Pancreas (tissue), 10 donors: ENCODE measurements around the gene PC. TPM values are rescaled to one million over a fixed set of nuclear protein-coding genes. Genes with fewer than 3 reads are reported as not detected.

ENCODE experiments used
- ATAC-seq, 4 donors: fragments of 200-7000 bp; cut with Tn5 transposase; one replicate each; pipeline versions ENCODE4 v1.8.0 to v1.9.1; 2020; ENCODE audit warnings: mild to moderate bottlenecking in 4 of 4, moderate library complexity in 4 of 4
- DNase-seq, 6 donors: peaks; one replicate each; pipeline ENCODE4 v3.0.0-alpha.2; 2020
- FAIRE-seq: peaks from 2 replicates; lab custom pipeline; 2012; peaks lifted over from hg19 to GRCh38; lab: Jason Lieb, UNC
- H3K27ac ChIP-seq, 4 donors: fragments of 200-600 bp; sonication (generic); 1 replicate in 3 of 4; 2 replicates in 1 of 4; pipeline versions ENCODE4 v1.5.0 to v1.8.0; 2020
- H3K27me3 ChIP-seq, 4 donors: fragments of 200-600 bp; one replicate each; pipeline ENCODE4 v1.8.0; 2021
- H3K36me3 ChIP-seq, 3 donors: fragments of 200-600 bp; sonication (generic) in 1 of 3; one replicate each; pipeline versions ENCODE4 v1.5.0 to v1.8.0; 2020 to 2021
- H3K4me1 ChIP-seq, 3 donors: fragments of 200-600 bp; one replicate each; pipeline ENCODE4 v1.8.0; 2021
- H3K4me3 ChIP-seq, 4 donors: fragments of 200-600 bp; sonication (generic) in 2 of 4; one replicate each; pipeline versions ENCODE4 v1.5.0 to v1.8.0; 2020 to 2021
- H3K9me3 ChIP-seq, 4 donors: fragments of 200-600 bp; one replicate each; pipeline ENCODE4 v1.8.0; 2021
- WGBS, 2 donors: extraction: QIAGEN DNeasy Blood & Tissue Kit; methylation state at CpG; one replicate each; pipeline ENCODE4 v1.1.7; 2013; 5-methylcytosine and 5-hydroxymethylcytosine counted together
- intact Hi-C, 3 donors: fragments of 100-400 bp; cut with DNase I; formaldehyde crosslinking; loops; one replicate each; pipeline versions ENCODE4 v1.11.1 to v1.14.2; 2022
- polyA plus RNA-seq, 2 donors: library from polyadenylated mRNA; stranded (reverse); fragments of 200-250 nt; gene quantifications; one replicate each; pipeline ENCODE4 v1.2.3, GENCODE V29; 2013
- total RNA-seq, 6 donors: library from RNA; stranded (reverse); fragmentation: NEBNext Ultra II Directional in 4 of 6; extraction: Animal tissue kit (Norgen Biotek cat#: 25700) in 4 of 6; gene quantifications; one replicate each; pipeline versions ENCODE4 v1.2.1 to v1.2.4, GENCODE V29; 2021 to 2023
- TF ChIP-seq, protein P1 (sequence below), 4 donors: fragments of 200-600 bp; sonication (generic) in 3 of 4; IDR thresholded peaks; one replicate each; pipeline versions ENCODE4 v1.5.0 to v1.8.0; 2021; ENCODE audit warnings: antibody characterized with exemption in 4 of 4
- donor health status: healthy with polysubstance abuse.
- donor health status: DM: no; HTN: no; CAD: no; lungs with moderate emphysema.
- donor health status: DM: no; HTN: no; CAD: no.
- donor health status: control.
- donor health status: control.
- donor health status: Bipolar disorder and iron deficiency.
- donor health status: DM: yes; HTN: yes; CAD: no.
- donor health status: DM: no; HTN: no; CAD: no.
- donor health status: DM: no; HTN: no; CAD: no.
- donor health status: DM: yes; HTN: yes; CAD: no.

PC gene
- total and polyA plus RNA-seq, 8 donors = 4.1 to 16.0 (median 10.4) TPM

DNA sequence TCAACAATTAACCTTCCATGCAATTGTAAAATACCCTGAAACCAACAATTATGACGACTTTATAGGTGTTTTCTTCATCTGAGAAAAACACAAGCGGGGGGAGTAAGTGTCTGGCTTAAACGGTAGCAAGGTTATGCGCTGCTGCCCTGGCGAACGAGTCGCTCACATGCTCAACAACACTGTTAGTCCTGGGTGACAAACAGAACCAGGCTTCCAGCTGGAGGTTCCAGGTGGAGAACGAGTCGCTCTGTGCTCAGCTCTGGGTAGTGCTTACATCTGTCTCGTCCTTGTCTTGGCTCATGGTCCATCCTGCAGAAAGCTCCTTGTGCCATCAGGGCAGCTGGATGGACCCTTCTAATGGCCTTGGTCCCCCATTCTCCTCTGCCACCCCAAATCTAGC, 48.2 kb downstream of the PC start:
- DNase-seq = no peak
- no peak for FAIRE-seq
- TF ChIP-seq, protein P1, sequence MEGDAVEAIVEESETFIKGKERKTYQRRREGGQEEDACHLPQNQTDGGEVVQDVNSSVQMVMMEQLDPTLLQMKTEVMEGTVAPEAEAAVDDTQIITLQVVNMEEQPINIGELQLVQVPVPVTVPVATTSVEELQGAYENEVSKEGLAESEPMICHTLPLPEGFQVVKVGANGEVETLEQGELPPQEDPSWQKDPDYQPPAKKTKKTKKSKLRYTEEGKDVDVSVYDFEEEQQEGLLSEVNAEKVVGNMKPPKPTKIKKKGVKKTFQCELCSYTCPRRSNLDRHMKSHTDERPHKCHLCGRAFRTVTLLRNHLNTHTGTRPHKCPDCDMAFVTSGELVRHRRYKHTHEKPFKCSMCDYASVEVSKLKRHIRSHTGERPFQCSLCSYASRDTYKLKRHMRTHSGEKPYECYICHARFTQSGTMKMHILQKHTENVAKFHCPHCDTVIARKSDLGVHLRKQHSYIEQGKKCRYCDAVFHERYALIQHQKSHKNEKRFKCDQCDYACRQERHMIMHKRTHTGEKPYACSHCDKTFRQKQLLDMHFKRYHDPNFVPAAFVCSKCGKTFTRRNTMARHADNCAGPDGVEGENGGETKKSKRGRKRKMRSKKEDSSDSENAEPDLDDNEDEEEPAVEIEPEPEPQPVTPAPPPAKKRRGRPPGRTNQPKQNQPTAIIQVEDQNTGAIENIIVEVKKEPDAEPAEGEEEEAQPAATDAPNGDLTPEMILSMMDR (IDR thresholded peaks at IDR 0.05) = no peak
- ATAC-seq = no peak
- intact Hi-C loops = no loop called here
- Histone ChIP-seq H3K4me3 (no peak overlapping the region), H3K27ac (no peak overlapping the region), H3K27me3 (no peaks in the 10 kb centered on the region), H3K4me1 (peaks cover 0 to 4% (median 0%) of the 10 kb centered on the region in 3 donors), H3K9me3 (no peaks in the 10 kb centered on the region), H3K36me3 (no peaks in the 10 kb centered on the region)
- WGBS, 2 donors = 89 to 91% methylated on average over 10 of the region's 10 CpGs

DNA sequence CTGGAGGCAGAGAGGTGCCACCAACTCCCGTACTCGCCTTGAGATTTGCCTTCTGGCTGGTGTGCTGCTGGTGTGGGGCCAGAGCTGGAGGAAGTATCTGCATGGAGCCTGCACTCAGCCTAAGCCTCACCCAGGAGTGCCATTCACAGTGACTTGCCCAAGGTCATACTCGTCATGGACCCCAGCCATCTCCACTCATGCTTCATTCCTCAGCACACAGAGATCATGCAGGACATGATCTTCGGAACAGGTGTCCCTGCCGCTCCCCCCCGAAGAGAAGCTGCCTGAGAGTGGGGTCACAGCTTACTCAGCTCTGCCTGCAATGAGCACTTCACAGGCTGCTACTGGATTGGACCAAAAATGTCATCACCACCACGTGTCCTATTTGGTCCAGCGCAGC, 49.0 kb downstream of the PC start:
- Histone ChIP-seq H3K36me3 (no peaks in the 10 kb centered on the region), H3K4me3 (no peak overlapping the region), H3K4me1 (peaks cover 0 to 4% (median 0%) of the 10 kb centered on the region in 3 donors), H3K27me3 (no peaks in the 10 kb centered on the region), H3K27ac (no peak overlapping the region), H3K9me3 (no peaks in the 10 kb centered on the region)
- intact Hi-C loops = no loop called here
- FAIRE-seq (no peak), ATAC-seq (peak in 1 of 4 donors; percentile 24), DNase-seq (no peak)
- TF ChIP-seq, protein P1 (IDR thresholded peaks at IDR 0.05) = no peak
- whole genome bisulfite sequencing, 2 donors = 76 to 83% methylated on average over 8 of the region's 8 CpGs

DNA sequence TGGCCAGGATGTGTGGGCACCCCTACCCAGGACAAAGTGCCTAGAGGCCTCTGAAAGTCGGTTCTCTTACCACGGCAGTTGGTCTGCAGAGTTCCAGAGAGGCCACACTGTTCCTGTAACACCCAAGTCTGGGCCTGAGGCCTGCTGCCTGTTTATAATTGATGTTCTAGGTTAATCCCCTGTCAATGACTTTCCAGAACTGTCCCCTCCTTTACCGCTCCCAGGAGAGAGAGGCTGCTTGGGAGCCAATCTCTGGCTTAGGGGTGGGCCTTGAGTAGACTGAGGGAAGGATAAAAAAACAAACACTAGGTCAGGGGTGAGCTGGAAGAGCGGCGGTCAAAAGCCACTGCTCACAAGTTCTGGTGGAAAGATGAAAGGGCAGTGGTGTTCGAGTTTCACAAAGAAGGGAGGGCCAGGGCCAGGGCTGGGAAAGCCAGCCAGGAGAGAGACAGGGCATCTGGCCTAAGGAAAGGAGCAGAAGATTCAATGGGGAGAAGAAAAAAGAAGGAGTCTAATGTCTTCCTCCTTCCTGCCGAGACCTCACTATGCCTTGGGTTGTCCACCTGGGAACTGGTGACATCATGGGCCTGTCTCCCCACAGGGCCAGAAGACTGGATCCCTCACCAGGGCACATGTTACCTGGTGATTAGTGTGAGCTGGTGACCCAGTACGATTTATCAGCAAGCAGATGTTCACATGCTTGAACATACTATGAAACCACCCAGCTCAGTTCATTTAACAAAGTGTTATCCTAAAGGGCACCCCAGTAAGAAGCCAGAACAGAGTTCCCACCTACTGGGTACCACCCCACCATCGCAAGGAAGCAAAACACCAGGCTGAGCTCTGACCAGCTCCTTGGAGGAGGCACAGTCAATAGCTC, 50.2 kb downstream of the PC start:
- no peak overlapping the region for H3K27ac ChIP-seq
- no peak for FAIRE-seq
- ATAC-seq = no peak

DNA sequence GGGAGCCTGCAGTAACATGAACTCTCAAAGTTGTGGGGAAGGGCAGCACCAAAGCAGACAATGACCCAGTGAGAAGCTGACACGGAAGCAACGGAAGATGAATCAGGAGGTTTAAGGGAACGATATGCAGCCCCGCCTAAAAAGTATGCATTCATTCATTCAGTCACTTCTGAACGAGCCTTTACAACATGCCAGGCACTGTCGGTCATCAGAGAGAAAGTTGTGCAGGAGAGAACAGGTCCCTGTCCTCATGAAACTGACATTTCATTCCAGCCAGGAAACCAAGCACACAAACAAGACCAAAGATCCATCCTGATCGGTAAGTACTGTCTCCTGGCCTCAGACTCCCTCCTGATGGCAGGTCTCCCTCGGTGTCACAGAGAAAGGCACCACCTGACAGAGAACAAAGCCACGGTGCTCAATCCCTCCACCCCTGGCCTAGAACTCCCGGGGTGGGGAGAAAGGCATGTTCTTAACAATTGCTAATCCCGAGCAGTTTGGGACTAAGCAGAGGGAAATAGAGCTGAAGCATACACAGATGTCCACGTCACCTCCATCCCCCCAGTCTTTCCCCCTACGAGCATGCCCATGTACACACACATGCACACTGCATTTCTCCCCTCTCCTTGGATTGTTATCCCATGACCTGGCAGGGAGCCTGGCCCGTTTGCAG, 52.0 kb downstream of the PC start:
- TF ChIP-seq, protein P1 (IDR thresholded peaks at IDR 0.05) = no peak
- FAIRE-seq (no peak), DNase-seq (no peak), ATAC-seq (peak in 1 of 4 donors; percentile 4)
- no peaks in the 10 kb centered on the region for H3K27me3 ChIP-seq
- intact Hi-C loops = no loop called here
- 80% methylated on average over 14 of the region's 14 CpGs for WGBS, 2 donors
- H3K27ac ChIP-seq = no peak overlapping the region
- H3K4me3 ChIP-seq = no peak overlapping the region
- H3K4me1 ChIP-seq = peaks cover 0 to 7% (median 0%) of the 10 kb centered on the region in 3 donors
- H3K9me3 ChIP-seq = no peaks in the 10 kb centered on the region
- H3K36me3 ChIP-seq = no peaks in the 10 kb centered on the region

More for the DNA sequence above, 50.2 kb downstream of the PC start:
- peaks cover 0 to 4% (median 0%) of the 10 kb centered on the region in 3 donors for H3K4me1 ChIP-seq
- intact Hi-C loops = no loop called here
- no peaks in the 10 kb centered on the region for H3K27me3 ChIP-seq
- TF ChIP-seq, protein P1 (IDR thresholded peaks at IDR 0.05) = no peak
- WGBS, 2 donors = 90 to 95% methylated on average over 8 to 9 of the region's 9 CpGs
- DNase-seq = no peak
- no peak overlapping the region for H3K4me3 ChIP-seq
- H3K9me3 ChIP-seq = no peaks in the 10 kb centered on the region
- H3K36me3 ChIP-seq = no peaks in the 10 kb centered on the region
